Measurements from ENCODE around the gene ZNHIT6. TPM values are rescaled to one million over a fixed set of nuclear protein-coding genes. Genes with fewer than 3 reads are reported as not detected.

Gene ZNHIT6
- total and polyA plus RNA-seq, 10 of the 15 experiments (the other 5 are each of a cell fraction or from before 2014, with no cell fraction given): 12.8 to 32.0 (median 18.8) TPM

- SMC1A ChIA-PET (ENCODE audit: uncharacterized antibody, unreplicated experiment): interaction anchor here (0.6 to 1.2 kb wide), 2 partner anchors 15 to 1327 kb away, joined by 3 read pairs; no protein-coding TSS in a partner anchor
- intact Hi-C loops (cut with micrococcal nuclease; ENCODE audit: unreplicated experiment): no loop called here
- ATAC-seq (peak; percentile 38; the same call in 2 of the 3 replicates), FAIRE-seq (no peak), DNase-seq (ENCODE audit: low read depth, low spot score) (no peak)
- POLR2A ChIA-PET: no interaction called here
- no peaks in the 10 kb centered on the region for H3K27me3 ChIP-seq (replicated peaks in 1 of 2; ENCODE audit: control insufficient read depth in 2 of 2, insufficient read depth in 2 of 2, low read length in 1 of 2)
- BruUV-seq (replicated peaks): no TSS peak
- no peaks in the 10 kb centered on the region for H3K79me2 ChIP-seq (ENCODE audit: control insufficient read depth, insufficient read depth, low read length)
- H3K27ac ChIP-seq (ENCODE audit: control insufficient read depth, insufficient read depth): no peak overlapping the region
- CTCF ChIA-PET: no interaction called here
- in situ Hi-C loops (cut with MboI): no loop called here
- no peak overlapping the region for H3K9ac ChIP-seq (ENCODE audit: control insufficient read depth, insufficient read depth, low read length)
- no peak overlapping the region for H2AFZ ChIP-seq (ENCODE audit: control insufficient read depth, low read depth, low read length)
- WGBS (ENCODE audit: insufficient coverage, insufficient replicate concordance, low lambda C conversion rate, missing lambda C conversion rate): 100% methylated on average over 1 of the region's 1 CpG
- H4K20me1 ChIP-seq (ENCODE audit: control insufficient read depth, insufficient read depth): no peaks in the 10 kb centered on the region
- TF ChIP-seq IKZF1 (conservative IDR thresholded peaks at IDR 0.05): 0 out of 2 replicates have a peak, but pooled peaks have one; percentile 14
- TF ChIP-seq RUNX3 (IDR thresholded peaks at IDR 0.05; ENCODE audit: low read length): peak; percentile 75; the same call in 1 of the 2 replicates
- TF ChIP-seq EED (IDR thresholded peaks at IDR 0.05; ENCODE audit: low read depth): peak; percentile 73
- no peak for TF ChIP-seq ZNF384 (IDR thresholded peaks at IDR 0.05; ENCODE audit: borderline replicate concordance, low read depth, low read length)
- TF ChIP-seq IKZF2 (IDR thresholded peaks at IDR 0.05): peak; percentile 27 to 28; a peak in 1 of 4 replicates
- peak; percentile 26; the same call in 1 of the 2 replicates for TF ChIP-seq CREM (IDR thresholded peaks at IDR 0.05; ENCODE audit: low read depth)
- TF ChIP-seq POLR2AphosphoS2 (IDR thresholded peaks at IDR 0.05; ENCODE audit: low read depth, low read length): no peak
- TF ChIP-seq ATF2 (IDR thresholded peaks at IDR 0.05; ENCODE audit: low read length): 0 out of 2 replicates have a peak, but pooled peaks have one; percentile 25
- TF ChIP-seq NFIC (IDR thresholded peaks at IDR 0.05; ENCODE audit: low read depth, low read length): peak; percentile 79; the same call in 1 of the 2 replicates
- peak; percentile 34; the same call in 1 of the 2 replicates for TF ChIP-seq FOXM1 (IDR thresholded peaks at IDR 0.05; ENCODE audit: low read depth, low read length)
- TF ChIP-seq JUNB (IDR thresholded peaks at IDR 0.05): peak; percentile 78
- TF ChIP-seq RELA (IDR thresholded peaks at IDR 0.05; ENCODE audit: borderline replicate concordance, partially characterized antibody): no peak
- H3K4me1 ChIP-seq (ENCODE audit: control insufficient read depth, insufficient read depth, low read length): no peaks in the 10 kb centered on the region
- no peaks in the 10 kb centered on the region for H3K36me3 ChIP-seq (ENCODE audit: control insufficient read depth in 2 of 2, insufficient read depth in 2 of 2, low read length in 1 of 2)
- RAD21 ChIA-PET (ENCODE audit: unreplicated experiment): no interaction called here
- H3K4me3 ChIP-seq: no peak overlapping the region
- no peak overlapping the region for H3K4me2 ChIP-seq (ENCODE audit: control insufficient read depth, insufficient read depth)
- no peaks in the 10 kb centered on the region; the same call in 2 of the 3 replicates for H3K9me3 ChIP-seq (replicated peaks; ENCODE audit: control insufficient read depth, insufficient read depth, low read length)
Measured at GRCh38 chr1:85623061-85623471, 85.2 kb downstream of the ZNHIT6 start.

Measured in GM12878 (cell line).